ENCODE results near the gene CHST1.

- no peak for TF ChIP-seq CTCF (IDR thresholded peaks at IDR 0.05)
- no peak for TF ChIP-seq POLR2A (IDR thresholded peaks at IDR 0.05)
These were observed 668 bp upstream of the CHST1 start for GRCh38 chr11:45665933-45666647.
